K562 (cell line): ENCODE measurements around the gene CCNYL1. TPM values are rescaled to one million over a fixed set of nuclear protein-coding genes. Genes with fewer than 3 reads are reported as not detected.

Experiments used
- BHLHE40 ChIP-seq: IDR thresholded peaks from 2 replicates; pipeline ENCODE4 v1.6.1; 2011; ENCODE audit warnings: low read length, improper control_type of control experiment
- CBFA2T2 ChIP-seq: fragments of 450-650 bp; conservative IDR thresholded peaks from 2 replicates; pipeline ENCODE4 v1.6.1; 2017; ENCODE audit warnings: mild to moderate bottlenecking
- CEBPB ChIP-seq: fragments of 450-650 bp; IDR thresholded peaks from 2 replicates; pipeline ENCODE4 v1.6.1; 2016; ENCODE audit warnings: missing genetic modification characterization, missing compliant biosample characterization
- CEBPG ChIP-seq, 3 experiments: fragments of 200-800 bp in 1 of 3; sonication (Bioruptor generic) in 1 of 3; sonication (generic) in 1 of 3; formaldehyde crosslinking in 1 of 3; IDR thresholded peaks in 2 of 3; conservative IDR thresholded peaks in 1 of 3; 2 replicates each; pipeline versions ENCODE4 v1.6.1 to v1.8.0; 2016 to 2022; ENCODE audit warnings: missing compliant biosample characterization in 2 of 3, missing genetic modification characterization in 2 of 3, mild to moderate bottlenecking in 1 of 3, missing genetic modification reagents in 1 of 3
- CTBP1 ChIP-seq: fragments of 450-650 bp; IDR thresholded peaks from 2 replicates; pipeline ENCODE4 v1.6.1; 2016; ENCODE audit warnings: borderline replicate concordance
- FIP1L1 ChIP-seq: fragments of 200-400 bp; formaldehyde crosslinking; IDR thresholded peaks from 2 replicates; pipeline ENCODE4 v1.6.1; 2018; ENCODE audit warnings: mild to moderate bottlenecking, low read depth, low read length; ENCODE audit not compliant: poor library complexity, severe bottlenecking
- FOS ChIP-seq: IDR thresholded peaks from 3 replicates; pipeline ENCODE4 v1.6.1; 2011; ENCODE audit not compliant: insufficient read length; ENCODE audit errors: extremely low read depth
- HDAC3 ChIP-seq: fragments of 450-650 bp; IDR thresholded peaks from 2 replicates; pipeline ENCODE4 v1.6.1; 2018; ENCODE audit warnings: borderline replicate concordance, mild to moderate bottlenecking, moderate library complexity; ENCODE audit not compliant: partially characterized antibody
- NCOA6 ChIP-seq: fragments of 450-650 bp; IDR thresholded peaks from 2 replicates; pipeline ENCODE4 v1.6.1; 2017; ENCODE audit warnings: mild to moderate bottlenecking
- NFE2L1 ChIP-seq: fragments of 450-650 bp; IDR thresholded peaks from 2 replicates; pipeline ENCODE4 v1.6.1; 2016; ENCODE audit warnings: missing genetic modification characterization, low read depth, mild to moderate bottlenecking, missing compliant biosample characterization, moderate library complexity, borderline replicate concordance
- NFIX ChIP-seq: fragments of 250-450 bp; sonication (Bioruptor Pico); IDR thresholded peaks from 2 replicates; pipeline ENCODE4 v1.4.0; 2020; ENCODE audit warnings: low read depth, mild to moderate bottlenecking, moderate library complexity
- POLR2AphosphoS5 ChIP-seq: IDR thresholded peaks from 2 replicates; pipeline ENCODE4 v1.6.1; 2011; ENCODE audit warnings: mild to moderate bottlenecking, low read depth, low read length, moderate library complexity; ENCODE audit not compliant: control insufficient read depth, insufficient read depth
- RFX5 ChIP-seq: IDR thresholded peaks from 2 replicates; pipeline ENCODE4 v1.6.1; 2011; ENCODE audit warnings: low read depth, mild to moderate bottlenecking, improper control_type of control experiment, low read length
- SMARCA4 ChIP-seq: fragments of 450-650 bp; IDR thresholded peaks from 2 replicates; pipeline ENCODE4 v1.6.1; 2016
- ZFPM2 ChIP-seq: fragments of 250-450 bp; sonication (Bioruptor Pico); IDR thresholded peaks from 2 replicates; pipeline ENCODE4 v1.5.1; 2022; ENCODE audit warnings: mild to moderate bottlenecking
- ZSCAN29 ChIP-seq: fragments of 450-650 bp; IDR thresholded peaks from 2 replicates; pipeline ENCODE4 v1.6.1; 2017
- polyA plus RNA-seq, 8 experiments: library from polyadenylated mRNA; depleted of rRNA in 4 of 8; stranded (reverse) in 5 of 8; unstranded in 3 of 8; fragments of >200 nt; fragmentation: Nextera tagmentation in 2 of 8; fragmentation: Illumina TruSeq in 1 of 8; extraction: Ambion mirVana in 2 of 8; extraction: Trizol in 1 of 8; gene quantifications; 2 replicates each; pipeline versions ENCODE4 v1.2.1 to v1.2.3, GENCODE V29; 2011 to 2014; ENCODE audit warnings: inconsistent platforms in 1 of 8, missing spikeins in 1 of 8
- total RNA-seq, 7 experiments: library from RNA; depleted of rRNA in 6 of 7; stranded (reverse); fragments of >200 nt in 6 of 7; fragmentation: Illumina TruSeq in 2 of 7; extraction: Trizol in 2 of 7; gene quantifications; 2 replicates each; pipeline versions ENCODE4 v1.2.1 to v1.2.3, GENCODE V29; 2011 to 2021; ENCODE audit warnings: low replicate concordance in 1 of 7
- TF ChIP-seq, protein P1 (sequence below), 2 experiments: fragments of 450-650 bp; conservative IDR thresholded peaks; 2 replicates each; pipeline ENCODE4 v1.6.1; 2017; ENCODE audit warnings: mild to moderate bottlenecking in 2 of 2, moderate library complexity in 2 of 2
- TF ChIP-seq, protein P2 (sequence below): fragments of 450-650 bp; IDR thresholded peaks from 2 replicates; pipeline ENCODE4 v1.7.0; 2016; ENCODE audit warnings: borderline replicate concordance
- TF ChIP-seq, protein P3 (sequence below): sonication (generic); formaldehyde crosslinking; IDR thresholded peaks from 2 replicates; pipeline ENCODE4 v1.9.0; 2022; ENCODE audit warnings: mild to moderate bottlenecking, missing genetic modification reagents
- TF ChIP-seq, protein P4 (sequence below): fragments of 450-650 bp; IDR thresholded peaks from 2 replicates; pipeline ENCODE4 v1.6.1; 2014; ENCODE audit warnings: low read depth, mild to moderate bottlenecking, moderate library complexity, borderline replicate concordance
- TF ChIP-seq, protein P5 (sequence below): fragments of 450-650 bp; formaldehyde crosslinking; IDR thresholded peaks from 2 replicates; pipeline ENCODE4 v1.4.0; 2020; ENCODE audit warnings: mild to moderate bottlenecking, moderate library complexity

The CCNYL1 gene
- total and polyA plus RNA-seq, 9 of the 15 experiments (the other 6 are each of a cell fraction or from before 2014, with no cell fraction given), result 1.9 to 7.5 (median 4.7) TPM

DNA sequence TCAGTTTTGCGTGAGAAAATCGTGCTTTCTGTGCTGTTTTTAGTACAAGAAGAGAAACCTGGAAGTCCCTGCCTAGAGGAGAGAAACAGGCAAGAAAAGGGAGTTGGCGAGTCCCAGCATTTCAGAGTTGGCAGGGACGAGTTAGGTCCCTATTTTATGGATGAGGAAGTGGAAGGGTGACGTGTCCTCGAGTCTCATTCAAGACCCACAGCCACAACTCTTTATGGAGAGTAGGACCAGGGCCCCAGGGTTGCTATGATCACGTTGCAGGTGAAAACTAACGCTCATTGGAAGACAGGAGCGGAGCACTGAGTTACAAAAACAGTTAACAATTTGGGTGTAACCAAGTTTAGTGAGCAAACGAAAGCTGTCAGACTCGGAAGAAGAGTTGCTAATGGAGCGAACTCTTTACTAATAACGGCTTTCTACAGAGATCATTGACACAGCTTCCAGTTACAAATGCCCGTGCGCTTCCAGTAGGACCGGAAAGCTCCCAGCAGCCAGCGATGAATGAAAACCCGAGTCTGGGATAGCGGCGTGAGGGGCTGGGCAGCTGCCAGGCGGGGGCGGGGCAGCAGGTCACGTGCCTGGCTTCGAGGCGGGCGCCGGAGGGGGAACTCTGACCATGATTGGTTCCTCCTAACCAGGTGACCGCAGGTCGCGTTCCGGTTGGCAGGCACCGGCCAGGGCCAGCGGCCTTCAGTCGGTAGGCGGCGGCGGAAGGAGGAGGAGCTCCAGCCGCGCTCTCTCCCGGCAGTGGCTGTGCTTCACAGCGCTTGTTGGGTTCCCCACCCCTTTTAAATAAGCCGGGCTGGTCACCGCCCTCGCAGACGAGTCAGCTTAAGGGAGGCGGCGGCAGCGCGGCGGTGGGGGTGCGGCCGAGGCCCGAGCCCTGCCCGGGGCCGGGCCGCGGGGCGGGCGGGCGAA is at the start of gene CCNYL1 (continued):
- TF ChIP-seq, protein P1, sequence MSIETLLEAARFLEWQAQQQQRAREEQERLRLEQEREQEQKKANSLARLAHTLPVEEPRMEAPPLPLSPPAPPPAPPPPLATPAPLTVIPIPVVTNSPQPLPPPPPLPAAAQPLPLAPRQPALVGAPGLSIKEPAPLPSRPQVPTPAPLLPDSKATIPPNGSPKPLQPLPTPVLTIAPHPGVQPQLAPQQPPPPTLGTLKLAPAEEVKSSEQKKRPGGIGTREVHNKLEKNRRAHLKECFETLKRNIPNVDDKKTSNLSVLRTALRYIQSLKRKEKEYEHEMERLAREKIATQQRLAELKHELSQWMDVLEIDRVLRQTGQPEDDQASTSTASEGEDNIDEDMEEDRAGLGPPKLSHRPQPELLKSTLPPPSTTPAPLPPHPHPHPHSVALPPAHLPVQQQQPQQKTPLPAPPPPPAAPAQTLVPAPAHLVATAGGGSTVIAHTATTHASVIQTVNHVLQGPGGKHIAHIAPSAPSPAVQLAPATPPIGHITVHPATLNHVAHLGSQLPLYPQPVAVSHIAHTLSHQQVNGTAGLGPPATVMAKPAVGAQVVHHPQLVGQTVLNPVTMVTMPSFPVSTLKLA (conservative IDR thresholded peaks at IDR 0.05), result peak; percentile 84 to 85
- TF ChIP-seq NFIX (CRISPR knock-in tag), result no peak
- no peak for TF ChIP-seq CTBP1
- TF ChIP-seq SMARCA4, result peak; percentile 16; the same call in 1 of the 2 replicates
- TF ChIP-seq NCOA6, result no peak
- TF ChIP-seq ZSCAN29, result no peak
- TF ChIP-seq, protein P2, sequence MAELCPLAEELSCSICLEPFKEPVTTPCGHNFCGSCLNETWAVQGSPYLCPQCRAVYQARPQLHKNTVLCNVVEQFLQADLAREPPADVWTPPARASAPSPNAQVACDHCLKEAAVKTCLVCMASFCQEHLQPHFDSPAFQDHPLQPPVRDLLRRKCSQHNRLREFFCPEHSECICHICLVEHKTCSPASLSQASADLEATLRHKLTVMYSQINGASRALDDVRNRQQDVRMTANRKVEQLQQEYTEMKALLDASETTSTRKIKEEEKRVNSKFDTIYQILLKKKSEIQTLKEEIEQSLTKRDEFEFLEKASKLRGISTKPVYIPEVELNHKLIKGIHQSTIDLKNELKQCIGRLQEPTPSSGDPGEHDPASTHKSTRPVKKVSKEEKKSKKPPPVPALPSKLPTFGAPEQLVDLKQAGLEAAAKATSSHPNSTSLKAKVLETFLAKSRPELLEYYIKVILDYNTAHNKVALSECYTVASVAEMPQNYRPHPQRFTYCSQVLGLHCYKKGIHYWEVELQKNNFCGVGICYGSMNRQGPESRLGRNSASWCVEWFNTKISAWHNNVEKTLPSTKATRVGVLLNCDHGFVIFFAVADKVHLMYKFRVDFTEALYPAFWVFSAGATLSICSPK, result no peak
- TF ChIP-seq FIP1L1, result no peak
- TF ChIP-seq CBFA2T2, result peak; percentile 84
- no peak for TF ChIP-seq CEBPG (CRISPR knock-in tag; IDR thresholded peaks at IDR 0.05)
- no peak for TF ChIP-seq CEBPG (tag; conservative IDR thresholded peaks at IDR 0.05 in 1 of 2, IDR thresholded peaks at IDR 0.05 in 1 of 2)
- TF ChIP-seq FOS, result peak; percentile 78
- peak; percentile 75 for TF ChIP-seq POLR2AphosphoS5
- TF ChIP-seq, protein P3, sequence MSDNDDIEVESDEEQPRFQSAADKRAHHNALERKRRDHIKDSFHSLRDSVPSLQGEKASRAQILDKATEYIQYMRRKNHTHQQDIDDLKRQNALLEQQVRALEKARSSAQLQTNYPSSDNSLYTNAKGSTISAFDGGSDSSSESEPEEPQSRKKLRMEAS (CRISPR knock-in tag), result peak; percentile 36; the same call in 1 of the 2 replicates
- peak; percentile 92 for TF ChIP-seq BHLHE40
- no peak for TF ChIP-seq RFX5
- TF ChIP-seq NFE2L1 (tag), result no peak
- TF ChIP-seq ZFPM2 (CRISPR knock-in tag), result no peak
- TF ChIP-seq, protein P4, sequence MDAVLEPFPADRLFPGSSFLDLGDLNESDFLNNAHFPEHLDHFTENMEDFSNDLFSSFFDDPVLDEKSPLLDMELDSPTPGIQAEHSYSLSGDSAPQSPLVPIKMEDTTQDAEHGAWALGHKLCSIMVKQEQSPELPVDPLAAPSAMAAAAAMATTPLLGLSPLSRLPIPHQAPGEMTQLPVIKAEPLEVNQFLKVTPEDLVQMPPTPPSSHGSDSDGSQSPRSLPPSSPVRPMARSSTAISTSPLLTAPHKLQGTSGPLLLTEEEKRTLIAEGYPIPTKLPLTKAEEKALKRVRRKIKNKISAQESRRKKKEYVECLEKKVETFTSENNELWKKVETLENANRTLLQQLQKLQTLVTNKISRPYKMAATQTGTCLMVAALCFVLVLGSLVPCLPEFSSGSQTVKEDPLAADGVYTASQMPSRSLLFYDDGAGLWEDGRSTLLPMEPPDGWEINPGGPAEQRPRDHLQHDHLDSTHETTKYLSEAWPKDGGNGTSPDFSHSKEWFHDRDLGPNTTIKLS, result 0 out of 2 replicates have a peak, but pooled peaks have one; percentile 33
- TF ChIP-seq HDAC3, result no peak
- TF ChIP-seq CEBPB, result no peak
- TF ChIP-seq, protein P5, sequence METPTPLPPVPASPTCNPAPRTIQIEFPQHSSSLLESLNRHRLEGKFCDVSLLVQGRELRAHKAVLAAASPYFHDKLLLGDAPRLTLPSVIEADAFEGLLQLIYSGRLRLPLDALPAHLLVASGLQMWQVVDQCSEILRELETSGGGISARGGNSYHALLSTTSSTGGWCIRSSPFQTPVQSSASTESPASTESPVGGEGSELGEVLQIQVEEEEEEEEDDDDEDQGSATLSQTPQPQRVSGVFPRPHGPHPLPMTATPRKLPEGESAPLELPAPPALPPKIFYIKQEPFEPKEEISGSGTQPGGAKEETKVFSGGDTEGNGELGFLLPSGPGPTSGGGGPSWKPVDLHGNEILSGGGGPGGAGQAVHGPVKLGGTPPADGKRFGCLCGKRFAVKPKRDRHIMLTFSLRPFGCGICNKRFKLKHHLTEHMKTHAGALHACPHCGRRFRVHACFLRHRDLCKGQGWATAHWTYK (CRISPR knock-in tag), result no peak
